Cardiac muscle cell (in vitro differentiated cells and primary cell): ENCODE results near the gene MAP1LC3B. TPM values are rescaled to one million over a fixed set of nuclear protein-coding genes. Genes with fewer than 3 reads are reported as not detected.
A peak's percentile ranks its signal among the peaks of the same experiment; 100 is the strongest.

Source experiments
- DNase-seq, 2 donors: peaks; one replicate each; pipeline versions ENCODE4 v3.0.0 to v3.0.0-alpha.2; 2010 to 2017; ENCODE audit warnings: low read depth in 1 of 2, low spot score in 1 of 2
- H3K27ac ChIP-seq: fragments of 200-600 bp; sonication (generic); 2 replicates; pipeline ENCODE4 v1.5.1; 2016
- H3K27me3 ChIP-seq: fragments of 200-600 bp; sonication (generic); 2 replicates; pipeline ENCODE4 v1.6.0; 2016; ENCODE audit warnings: control low read depth
- H3K36me3 ChIP-seq: fragments of 200-600 bp; sonication (generic); 2 replicates; pipeline ENCODE4 v1.5.1; 2016; ENCODE audit warnings: control low read depth
- H3K4me1 ChIP-seq: fragments of 200-600 bp; sonication (generic); 2 replicates; pipeline ENCODE4 v1.8.1; 2017; ENCODE audit warnings: low read depth, mild to moderate bottlenecking, mixed run types
- H3K4me3 ChIP-seq: fragments of 200-600 bp; sonication (generic); 2 replicates; pipeline ENCODE4 v1.5.1; 2016; ENCODE audit warnings: mild to moderate bottlenecking
- H3K9me3 ChIP-seq: fragments of 200-600 bp; sonication (generic); 2 replicates; pipeline ENCODE4 v1.5.1; 2017; ENCODE audit warnings: low read depth, mild to moderate bottlenecking, control low read depth
- CTCF ChIP-seq: IDR thresholded peaks from 2 replicates; pipeline ENCODE4 v1.5.1; 2012; ENCODE audit warnings: low read depth, mild to moderate bottlenecking, low read length
- polyA plus RNA-seq: library from polyadenylated mRNA; unstranded; fragments of >200 nt; fragmentation: Nextera tagmentation; extraction: Ambion mirVana; gene quantifications from 2 replicates; pipeline ENCODE4 v1.2.1, GENCODE V29; 2016
- total RNA-seq: library from RNA; depleted of rRNA; stranded (reverse); fragments of >200 nt; gene quantifications from 2 replicates; pipeline ENCODE4 v1.2.3, GENCODE V29; 2016

The MAP1LC3B gene
- total and polyA plus RNA-seq, 2 experiments from 2014 or later: 37.7 to 164 TPM

GRCh38 chr16:87350031-87350430 lies 42.1 kb upstream of the MAP1LC3B start:
- no peaks in the 10 kb centered on the region for H3K36me3 ChIP-seq

GRCh38 chr16:87350681-87351319 lies 41.3 kb upstream of the MAP1LC3B start:
- Histone ChIP-seq H3K9me3 (no peaks in the 10 kb centered on the region), H3K36me3 (no peaks in the 10 kb centered on the region), H3K4me1 (peaks cover 16% of the 10 kb centered on the region), H3K4me3 (no peak overlapping the region), H3K27me3 (no peaks in the 10 kb centered on the region), H3K27ac (peak overlapping the region; percentile 1)
- TF ChIP-seq CTCF: no peak
- peak in 1 of 2 donors; percentile 19 for DNase-seq

More at GRCh38 chr16:87350031-87350430, 42.1 kb upstream of the MAP1LC3B start:
- no peak for TF ChIP-seq CTCF
- Histone ChIP-seq H3K27me3 (no peaks in the 10 kb centered on the region), H3K4me1 (peaks cover 10% of the 10 kb centered on the region), H3K27ac (no peak overlapping the region), H3K9me3 (no peaks in the 10 kb centered on the region), H3K4me3 (no peak overlapping the region)
- no peak for DNase-seq

- Histone ChIP-seq H3K27me3 (no peaks in the 10 kb centered on the region), H3K27ac (peak overlapping the region; percentile 1), H3K9me3 (no peaks in the 10 kb centered on the region), H3K4me3 (no peak overlapping the region), H3K4me1 (peaks cover 19% of the 10 kb centered on the region), H3K36me3 (no peaks in the 10 kb centered on the region)
- TF ChIP-seq CTCF: no peak
- no peak for DNase-seq
Observed at GRCh38 chr16:87351320-87351698, 40.8 kb upstream of the MAP1LC3B start.

GRCh38 chr16:87352818-87353217 lies 39.3 kb upstream of the MAP1LC3B start:
- H3K4me1 ChIP-seq: peaks cover 26% of the 10 kb centered on the region
- no peak overlapping the region for H3K27ac ChIP-seq
- H3K36me3 ChIP-seq: peaks cover 1% of the 10 kb centered on the region
- DNase-seq: no peak
- H3K27me3 ChIP-seq: no peaks in the 10 kb centered on the region
- H3K4me3 ChIP-seq: no peak overlapping the region
- no peaks in the 10 kb centered on the region for H3K9me3 ChIP-seq
- no peak for TF ChIP-seq CTCF

GRCh38 chr16:87353613-87354012 lies 38.5 kb upstream of the MAP1LC3B start:
- Histone ChIP-seq H3K4me3 (no peak overlapping the region), H3K27me3 (no peaks in the 10 kb centered on the region), H3K4me1 (peaks cover 26% of the 10 kb centered on the region), H3K36me3 (peaks cover 3% of the 10 kb centered on the region), H3K27ac (no peak overlapping the region), H3K9me3 (no peaks in the 10 kb centered on the region)
- no peak for TF ChIP-seq CTCF
- no peak for DNase-seq
